ENCODE measurements around the gene SLC6A17.

DNA sequence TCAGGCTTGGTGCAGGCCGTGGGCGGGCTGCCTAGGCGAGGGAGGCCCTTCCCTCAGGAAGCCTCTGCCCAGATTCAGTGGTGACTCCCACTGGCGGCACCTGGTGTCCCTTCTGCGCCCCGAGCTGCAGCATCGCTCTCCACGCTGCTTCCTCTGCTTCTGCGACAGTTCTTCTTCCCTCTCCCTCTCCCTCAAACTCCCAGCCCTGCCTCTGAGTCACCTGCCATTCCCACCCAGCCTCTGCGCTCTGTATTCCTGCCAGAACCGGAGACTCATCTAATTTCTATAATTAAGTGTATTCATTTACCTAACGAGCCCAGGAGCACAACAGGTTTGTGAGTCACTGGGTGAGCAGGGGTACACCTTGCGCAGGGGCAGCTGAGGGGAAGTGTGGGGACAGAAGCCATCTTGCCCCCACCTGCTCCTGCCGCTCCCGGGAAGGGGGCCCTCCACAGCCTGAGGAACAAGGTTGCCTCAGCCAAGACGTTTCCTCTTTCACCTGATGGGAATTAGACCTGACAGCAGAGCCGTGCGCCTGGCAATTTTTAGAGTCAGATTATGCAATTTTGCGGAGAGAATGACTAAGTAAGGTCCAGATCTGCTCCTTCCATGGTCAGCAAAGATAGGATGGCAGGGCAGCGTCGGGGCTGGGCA lies 79.2 kb downstream of the SLC6A17 start:
- TF ChIP-seq SP2 (IDR thresholded peaks at IDR 0.05; ENCODE audit: extremely low read depth, low read depth, low read length, poor library complexity, severe bottlenecking): no peak
- TF ChIP-seq, protein P1, sequence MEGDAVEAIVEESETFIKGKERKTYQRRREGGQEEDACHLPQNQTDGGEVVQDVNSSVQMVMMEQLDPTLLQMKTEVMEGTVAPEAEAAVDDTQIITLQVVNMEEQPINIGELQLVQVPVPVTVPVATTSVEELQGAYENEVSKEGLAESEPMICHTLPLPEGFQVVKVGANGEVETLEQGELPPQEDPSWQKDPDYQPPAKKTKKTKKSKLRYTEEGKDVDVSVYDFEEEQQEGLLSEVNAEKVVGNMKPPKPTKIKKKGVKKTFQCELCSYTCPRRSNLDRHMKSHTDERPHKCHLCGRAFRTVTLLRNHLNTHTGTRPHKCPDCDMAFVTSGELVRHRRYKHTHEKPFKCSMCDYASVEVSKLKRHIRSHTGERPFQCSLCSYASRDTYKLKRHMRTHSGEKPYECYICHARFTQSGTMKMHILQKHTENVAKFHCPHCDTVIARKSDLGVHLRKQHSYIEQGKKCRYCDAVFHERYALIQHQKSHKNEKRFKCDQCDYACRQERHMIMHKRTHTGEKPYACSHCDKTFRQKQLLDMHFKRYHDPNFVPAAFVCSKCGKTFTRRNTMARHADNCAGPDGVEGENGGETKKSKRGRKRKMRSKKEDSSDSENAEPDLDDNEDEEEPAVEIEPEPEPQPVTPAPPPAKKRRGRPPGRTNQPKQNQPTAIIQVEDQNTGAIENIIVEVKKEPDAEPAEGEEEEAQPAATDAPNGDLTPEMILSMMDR (IDR thresholded peaks at IDR 0.05 in 2 of 3, conservative IDR thresholded peaks at IDR 0.05 in 1 of 3; ENCODE audit: insufficient read depth in 2 of 3, low read depth in 1 of 3, low read length in 3 of 3): no peak
- TF ChIP-seq, protein P2, sequence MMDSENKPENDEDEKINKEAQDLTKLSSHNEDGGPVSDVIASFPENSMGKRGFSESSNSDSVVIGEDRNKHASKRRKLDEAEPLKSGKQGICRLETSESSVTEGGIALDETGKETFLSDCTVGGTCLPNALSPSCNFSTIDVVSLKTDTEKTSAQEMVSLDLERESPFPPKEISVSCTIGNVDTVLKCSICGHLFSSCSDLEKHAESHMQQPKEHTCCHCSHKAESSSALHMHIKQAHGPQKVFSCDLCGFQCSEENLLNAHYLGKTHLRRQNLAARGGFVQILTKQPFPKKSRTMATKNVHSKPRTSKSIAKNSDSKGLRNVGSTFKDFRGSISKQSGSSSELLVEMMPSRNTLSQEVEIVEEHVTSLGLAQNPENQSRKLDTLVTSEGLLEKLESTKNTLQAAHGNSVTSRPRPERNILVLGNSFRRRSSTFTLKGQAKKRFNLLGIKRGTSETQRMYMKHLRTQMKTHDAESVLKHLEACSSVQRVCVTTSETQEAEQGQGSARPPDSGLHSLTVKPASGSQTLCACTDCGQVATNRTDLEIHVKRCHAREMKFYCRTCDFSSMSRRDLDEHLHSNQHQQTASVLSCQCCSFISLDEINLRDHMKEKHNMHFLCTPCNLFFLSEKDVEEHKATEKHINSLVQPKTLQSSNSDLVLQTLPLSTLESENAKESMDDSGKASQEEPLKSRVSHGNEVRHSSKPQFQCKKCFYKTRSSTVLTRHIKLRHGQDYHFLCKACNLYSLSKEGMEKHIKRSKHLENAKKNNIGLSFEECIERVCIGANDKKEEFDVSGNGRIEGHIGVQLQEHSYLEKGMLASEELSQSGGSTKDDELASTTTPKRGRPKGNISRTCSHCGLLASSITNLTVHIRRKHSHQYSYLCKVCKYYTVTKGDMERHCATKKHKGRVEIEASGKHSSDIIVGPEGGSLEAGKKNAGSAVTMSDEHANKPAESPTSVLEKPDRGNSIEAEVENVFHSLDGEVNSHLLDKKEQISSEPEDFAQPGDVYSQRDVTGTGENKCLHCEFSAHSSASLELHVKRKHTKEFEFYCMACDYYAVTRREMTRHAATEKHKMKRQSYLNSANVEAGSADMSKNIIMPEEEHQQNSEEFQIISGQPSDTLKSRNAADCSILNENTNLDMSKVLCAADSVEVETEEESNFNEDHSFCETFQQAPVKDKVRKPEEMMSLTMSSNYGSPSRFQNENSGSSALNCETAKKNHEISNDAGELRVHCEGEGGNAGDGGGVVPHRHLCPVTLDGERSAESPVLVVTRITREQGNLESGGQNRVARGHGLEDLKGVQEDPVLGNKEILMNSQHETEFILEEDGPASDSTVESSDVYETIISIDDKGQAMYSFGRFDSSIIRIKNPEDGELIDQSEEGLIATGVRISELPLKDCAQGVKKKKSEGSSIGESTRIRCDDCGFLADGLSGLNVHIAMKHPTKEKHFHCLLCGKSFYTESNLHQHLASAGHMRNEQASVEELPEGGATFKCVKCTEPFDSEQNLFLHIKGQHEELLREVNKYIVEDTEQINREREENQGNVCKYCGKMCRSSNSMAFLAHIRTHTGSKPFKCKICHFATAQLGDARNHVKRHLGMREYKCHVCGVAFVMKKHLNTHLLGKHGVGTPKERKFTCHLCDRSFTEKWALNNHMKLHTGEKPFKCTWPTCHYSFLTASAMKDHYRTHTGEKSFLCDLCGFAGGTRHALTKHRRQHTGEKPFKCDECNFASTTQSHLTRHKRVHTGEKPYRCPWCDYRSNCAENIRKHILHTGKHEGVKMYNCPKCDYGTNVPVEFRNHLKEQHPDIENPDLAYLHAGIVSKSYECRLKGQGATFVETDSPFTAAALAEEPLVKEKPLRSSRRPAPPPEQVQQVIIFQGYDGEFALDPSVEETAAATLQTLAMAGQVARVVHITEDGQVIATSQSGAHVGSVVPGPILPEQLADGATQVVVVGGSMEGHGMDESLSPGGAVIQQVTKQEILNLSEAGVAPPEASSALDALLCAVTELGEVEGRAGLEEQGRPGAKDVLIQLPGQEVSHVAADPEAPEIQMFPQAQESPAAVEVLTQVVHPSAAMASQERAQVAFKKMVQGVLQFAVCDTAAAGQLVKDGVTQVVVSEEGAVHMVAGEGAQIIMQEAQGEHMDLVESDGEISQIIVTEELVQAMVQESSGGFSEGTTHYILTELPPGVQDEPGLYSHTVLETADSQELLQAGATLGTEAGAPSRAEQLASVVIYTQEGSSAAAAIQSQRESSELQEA (IDR thresholded peaks at IDR 0.05; ENCODE audit: low read depth): no peak

All from K562 (cell line).